NB4 (cell line): Measurements from ENCODE around the gene XXYLT1.

Experiments
- CTCF ChIP-seq: IDR thresholded peaks from one replicate; pipeline ENCODE4 v1.5.1; 2012; ENCODE audit warnings: low read depth, low read length
- MAX ChIP-seq: IDR thresholded peaks from 2 replicates; pipeline ENCODE4 v1.6.1; 2011; ENCODE audit warnings: low read depth, low read length
- MYC ChIP-seq: IDR thresholded peaks from 2 replicates; pipeline ENCODE4 v1.6.1; 2011; ENCODE audit warnings: low read depth, low read length
- POLR2A ChIP-seq: IDR thresholded peaks from 2 replicates; pipeline ENCODE4 v1.6.1; 2011; ENCODE audit warnings: mild to moderate bottlenecking; ENCODE audit not compliant: insufficient read length; ENCODE audit errors: extremely low read depth

GRCh38 chr3:195250473-195251251, 20.3 kb downstream of the XXYLT1 start:
- no peak for TF ChIP-seq CTCF
- no peak for TF ChIP-seq POLR2A
- no peak for TF ChIP-seq MAX
- no peak for TF ChIP-seq MYC
